GM18951 (cell line): Measurements from ENCODE around the gene ARHGAP5.

Experiments
- POLR2A ChIP-seq: IDR thresholded peaks from 4 replicates; pipeline ENCODE4 v1.6.1; 2011; ENCODE audit warnings: mild to moderate bottlenecking; ENCODE audit not compliant: insufficient read length, insufficient read depth; ENCODE audit errors: extremely low read depth
- in situ Hi-C: fragments of 300-500 bp; cut with MboI; formaldehyde crosslinking; loops from one replicate; pipeline ENCODE4 v1.12.0; 2022; ENCODE audit warnings: low sequenced_read_pairs, mixed read lengths, inconsistent platforms; ENCODE audit not compliant: unreplicated experiment

The ARHGAP5 gene

GRCh38 chr14:32203928-32204357 is 126.8 kb downstream of the ARHGAP5 start:
- TF ChIP-seq POLR2A: no peak
- in situ Hi-C loops: loop anchor here (10.0 kb wide), 1 partner anchor 129 kb away; the partner anchor contains the start of gene ARHGAP5

GRCh38 chr14:32205554-32205953 is 128.4 kb downstream of the ARHGAP5 start:
- in situ Hi-C loops: loop anchor here (10.0 kb wide), 1 partner anchor 131 kb away; the partner anchor contains the start of gene ARHGAP5
- no peak for TF ChIP-seq POLR2A

- in situ Hi-C loops: loop anchor here (10.0 kb wide), 1 partner anchor 131 kb away; the partner anchor contains the start of gene ARHGAP5
- TF ChIP-seq POLR2A: no peak
Observed at GRCh38 chr14:32205984-32206383, 128.9 kb downstream of the ARHGAP5 start.

- in situ Hi-C loops: loop anchor here (10.0 kb wide), 1 partner anchor 132 kb away; the partner anchor contains the start of gene ARHGAP5
- TF ChIP-seq POLR2A: no peak
Observed at GRCh38 chr14:32206552-32206951, 129.4 kb downstream of the ARHGAP5 start.

- in situ Hi-C loops: loop anchor here (10.0 kb wide), 1 partner anchor 134 kb away; the partner anchor contains the start of gene ARHGAP5
- no peak for TF ChIP-seq POLR2A
Observed at GRCh38 chr14:32208490-32208889, 131.4 kb downstream of the ARHGAP5 start.
